GM18858 (cell line): ENCODE results near the gene DHX36.

Experiments used
- ATAC-seq: cut with Tn5 transposase; IDR thresholded peaks from one replicate; pipeline ENCODE4 v1.9.1; 2021; ENCODE audit not compliant: unreplicated experiment

The DHX36 gene

GRCh38 chr3:154323891-154324738 lies at the start of gene DHX36:
Gene DHX36, minus strand, starts transcription at chr3:154324487. Its CDS starts 71 bp downstream, at chr3:154324416.
- peak; percentile 91 for ATAC-seq

DNA sequence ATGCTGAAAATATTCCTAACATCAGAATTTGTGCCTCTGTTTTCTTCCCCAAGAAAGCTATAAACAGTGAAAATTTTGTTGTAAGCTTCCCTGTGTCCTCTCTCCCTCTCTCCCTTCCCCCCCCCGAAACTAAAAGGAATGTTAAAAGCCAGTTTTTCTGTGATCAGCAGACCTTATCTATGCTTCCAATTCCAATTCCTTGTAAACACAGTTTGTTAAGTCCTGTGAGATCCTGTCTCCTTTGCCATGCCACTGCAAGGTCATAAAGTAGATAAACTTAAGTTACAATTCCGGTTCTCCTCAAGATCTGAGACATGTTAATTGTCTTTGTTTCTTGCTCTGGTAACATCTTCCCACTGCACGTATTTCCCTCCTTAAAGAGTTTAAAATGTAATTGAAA lies 42.9 kb upstream of the DHX36 start:
- no peak for ATAC-seq

DNA sequence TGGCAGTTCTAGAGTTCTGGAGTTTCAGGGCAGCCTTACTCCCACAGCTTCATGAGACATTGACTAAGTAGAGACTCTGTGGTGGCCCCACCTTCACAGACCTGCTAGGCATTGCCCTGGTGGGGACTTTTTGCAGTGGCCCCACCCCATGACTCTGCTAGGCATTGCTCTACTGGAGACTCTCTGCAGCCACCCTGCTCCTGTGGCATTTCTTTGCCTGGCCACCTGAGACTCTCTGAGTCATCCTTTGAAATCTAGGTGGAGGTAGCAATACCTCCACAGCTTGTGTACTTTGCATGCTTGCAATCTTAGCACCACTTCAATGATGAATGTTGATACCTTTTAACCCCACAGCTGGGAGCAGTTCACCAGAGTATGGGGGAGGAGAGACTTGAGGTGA lies 40.6 kb upstream of the DHX36 start:
- ATAC-seq: no peak

DNA sequence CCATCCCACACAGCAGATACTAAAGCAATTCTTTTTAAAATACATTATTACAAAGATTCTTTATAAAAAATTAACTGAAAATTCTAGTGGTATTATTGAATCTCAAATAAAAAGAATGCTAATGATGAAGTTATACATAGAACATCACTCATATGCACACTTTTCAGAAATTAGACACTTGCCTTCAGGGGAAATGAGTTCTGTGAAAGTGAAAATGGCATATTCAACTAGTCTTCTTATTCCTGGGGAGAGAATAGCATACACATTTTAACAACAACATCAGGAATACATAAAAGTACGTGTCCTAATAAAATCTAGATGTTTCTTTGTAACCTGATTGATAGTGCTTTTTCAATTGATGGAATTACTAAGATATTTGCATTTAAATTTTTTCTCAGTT lies 36.8 kb upstream of the DHX36 start:
- ATAC-seq: no peak

- no peak for ATAC-seq
Observed at GRCh38 chr3:154356009-154356408, 31.7 kb upstream of the DHX36 start.

DNA sequence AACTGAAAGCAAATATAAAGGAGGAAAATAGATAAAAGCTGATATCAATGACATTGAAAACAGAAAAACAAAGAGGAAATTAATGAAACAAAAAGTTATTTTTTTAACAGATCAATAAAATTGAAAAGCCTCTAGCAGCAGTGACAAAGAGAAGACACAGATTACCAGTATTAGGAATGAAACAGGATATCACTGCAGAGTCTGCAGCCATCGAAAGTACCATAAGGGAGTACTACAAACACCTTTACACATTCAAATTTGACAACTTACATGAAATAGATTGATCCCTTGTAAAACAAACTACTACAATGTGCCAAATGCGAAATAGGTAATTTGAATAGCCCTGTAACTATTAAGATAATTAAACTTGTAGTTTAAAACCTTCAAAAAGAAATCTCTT lies 24.9 kb upstream of the DHX36 start:
- ATAC-seq: no peak

DNA sequence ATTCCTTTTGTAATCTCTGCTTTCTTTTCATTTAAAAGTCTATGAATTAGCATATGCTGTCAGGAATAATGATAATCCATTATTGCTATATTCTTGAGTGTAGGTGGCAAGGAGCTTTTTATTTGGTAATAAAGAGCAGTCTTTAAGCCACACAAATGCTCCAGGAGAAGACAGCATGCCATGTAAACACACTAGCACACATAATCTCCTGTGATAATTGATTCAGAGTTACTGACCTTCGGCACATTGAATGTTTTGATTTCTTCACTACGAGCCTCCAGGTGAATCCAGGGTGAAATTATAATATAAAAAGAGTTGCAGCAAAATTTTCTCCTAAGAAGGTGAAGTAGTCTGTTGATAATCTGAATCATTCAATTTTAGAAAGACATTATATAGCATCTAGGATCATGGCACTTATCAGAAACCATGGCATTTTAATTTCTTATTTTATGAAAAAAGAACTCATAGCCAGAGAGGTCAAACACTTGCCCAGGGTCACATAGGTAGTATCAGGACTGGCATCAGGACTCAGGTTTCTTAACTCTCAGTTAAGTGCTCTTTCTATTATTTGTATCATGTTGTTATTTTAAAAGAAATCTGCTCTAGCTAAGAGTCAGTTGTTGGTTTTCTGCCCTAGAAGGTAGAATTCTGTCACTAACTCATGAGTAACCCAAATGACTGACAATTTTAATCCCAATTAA lies 21.3 kb upstream of the DHX36 start:
- no peak for ATAC-seq

- ATAC-seq: no peak
Observed at GRCh38 chr3:154338570-154338969, 14.3 kb upstream of the DHX36 start.

- ATAC-seq: no peak
Observed at GRCh38 chr3:154338008-154338407, 13.7 kb upstream of the DHX36 start.

DNA sequence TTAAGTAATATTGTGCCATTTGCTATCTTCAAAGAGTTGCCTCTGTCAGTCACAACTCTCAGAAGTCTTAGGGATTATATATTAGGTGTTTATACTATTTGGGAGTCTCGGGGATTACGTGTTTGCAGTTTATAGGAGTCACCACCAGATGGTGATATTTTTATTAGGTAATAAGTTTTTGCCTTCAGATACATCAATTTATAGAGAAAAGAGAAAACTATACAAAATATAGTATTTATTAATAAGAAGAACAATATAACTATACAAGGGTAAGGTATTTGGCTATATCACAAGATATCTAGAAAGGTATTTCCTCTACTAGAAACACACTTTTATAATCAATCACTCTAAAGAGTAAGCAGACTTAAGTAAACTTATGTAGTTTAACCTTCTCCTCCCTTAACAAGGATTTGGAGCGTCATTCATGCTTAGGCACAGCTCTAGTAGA lies 10.7 kb upstream of the DHX36 start:
- no peak for ATAC-seq

DNA sequence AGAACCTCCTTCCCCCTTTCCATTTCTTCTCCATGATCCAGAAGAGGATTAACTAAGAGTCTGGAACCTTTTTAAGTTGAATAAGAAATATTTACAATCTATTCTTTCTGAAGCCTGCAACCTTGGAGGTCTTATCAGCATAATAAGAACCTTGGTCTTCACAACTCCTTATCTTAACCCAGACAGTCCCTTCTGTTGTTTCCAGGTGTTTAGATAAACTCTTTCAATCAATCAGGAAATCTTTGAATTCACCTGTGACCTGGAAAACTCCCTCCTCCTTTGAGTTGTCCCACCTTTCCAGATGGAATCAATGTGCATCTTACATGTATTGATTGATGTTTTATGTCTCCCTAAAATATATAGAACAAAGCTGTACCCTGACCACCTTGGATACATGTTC lies 3.6 kb upstream of the DHX36 start:
- ATAC-seq: no peak

DNA sequence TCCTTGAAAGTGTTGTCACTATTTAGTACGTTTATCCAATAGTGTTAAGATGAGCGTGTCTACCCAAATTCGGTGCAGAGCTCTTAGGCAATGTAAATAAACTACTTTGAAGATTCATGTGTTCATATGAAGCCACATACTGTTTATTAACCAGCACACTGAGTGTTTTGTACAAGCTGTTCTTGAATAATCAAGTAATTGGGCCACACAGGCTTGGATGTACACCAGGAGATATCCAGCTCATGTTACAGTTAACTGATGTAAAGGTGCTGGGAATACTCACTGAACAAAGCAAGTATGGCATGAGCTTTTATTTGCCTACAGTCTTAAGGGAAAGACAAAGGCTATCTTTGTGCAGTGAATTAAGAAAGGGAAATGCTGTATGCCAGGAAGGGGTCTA lies 632 bp upstream of the DHX36 start:
- no peak for ATAC-seq

DNA sequence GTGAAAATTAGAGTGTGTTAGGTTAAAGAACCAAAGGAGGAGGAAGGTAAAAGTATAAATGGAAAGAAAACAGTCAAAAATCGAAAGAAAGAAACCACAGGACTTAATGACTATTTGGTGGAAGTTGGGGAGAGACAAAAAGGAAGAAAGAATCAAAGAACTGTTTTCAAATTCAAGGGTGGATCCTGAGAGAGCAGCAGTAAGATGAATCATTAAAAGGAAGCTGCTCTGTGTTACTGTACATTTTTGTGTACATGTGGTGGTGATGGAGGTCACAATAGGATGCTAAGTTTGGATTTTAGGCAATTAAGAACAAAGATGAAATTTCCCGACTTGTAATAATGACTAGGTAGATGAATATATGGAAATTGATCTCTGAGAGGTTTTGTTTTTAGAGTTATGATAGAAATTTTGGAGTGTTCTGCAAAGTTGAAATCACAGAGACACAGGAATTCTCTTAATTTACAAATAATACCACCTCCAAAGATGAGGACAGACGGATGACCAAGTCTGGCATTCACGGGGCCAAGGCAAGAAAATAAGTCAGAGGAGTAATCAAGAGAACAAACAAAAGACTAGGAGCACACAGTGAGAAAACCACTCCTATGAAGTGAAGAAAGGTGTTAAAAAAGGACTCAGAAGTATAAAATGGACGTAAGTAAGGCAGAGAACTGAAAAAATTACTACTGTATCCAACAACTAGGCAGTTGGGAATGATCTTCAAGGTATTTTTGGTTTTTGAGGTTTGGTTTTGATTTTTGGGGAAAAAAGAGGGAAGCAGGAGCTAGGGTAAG lies 7.1 kb downstream of the DHX36 start:
- ATAC-seq: no peak

GRCh38 chr3:154314152-154314551 lies 10.1 kb downstream of the DHX36 start:
- ATAC-seq: no peak

DNA sequence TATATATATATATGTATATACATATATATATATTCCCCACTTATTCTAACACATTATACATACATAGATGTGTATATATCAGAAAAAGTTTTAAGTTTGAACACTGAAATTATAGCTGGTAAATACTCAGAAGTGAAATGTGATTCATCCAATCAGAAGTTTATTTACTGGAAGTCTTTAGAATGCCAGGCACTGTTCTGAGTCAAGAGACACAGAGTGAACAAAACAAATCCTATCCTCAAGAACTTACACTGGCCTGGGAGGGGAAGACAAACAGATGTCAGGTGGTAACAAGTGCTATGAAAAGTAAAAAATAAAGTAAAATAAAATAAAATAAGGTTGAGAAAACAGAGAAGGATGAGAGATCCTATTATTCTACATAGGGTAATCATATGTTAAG lies 13.4 kb downstream of the DHX36 start:
- no peak for ATAC-seq

GRCh38 chr3:154307363-154307762 lies 16.9 kb downstream of the DHX36 start:
- ATAC-seq: no peak

GRCh38 chr3:154304936-154305335 lies 19.4 kb downstream of the DHX36 start:
- ATAC-seq: no peak

- peak; percentile 33 for ATAC-seq
Observed at GRCh38 chr3:154304116-154304786, 20.0 kb downstream of the DHX36 start.

DNA sequence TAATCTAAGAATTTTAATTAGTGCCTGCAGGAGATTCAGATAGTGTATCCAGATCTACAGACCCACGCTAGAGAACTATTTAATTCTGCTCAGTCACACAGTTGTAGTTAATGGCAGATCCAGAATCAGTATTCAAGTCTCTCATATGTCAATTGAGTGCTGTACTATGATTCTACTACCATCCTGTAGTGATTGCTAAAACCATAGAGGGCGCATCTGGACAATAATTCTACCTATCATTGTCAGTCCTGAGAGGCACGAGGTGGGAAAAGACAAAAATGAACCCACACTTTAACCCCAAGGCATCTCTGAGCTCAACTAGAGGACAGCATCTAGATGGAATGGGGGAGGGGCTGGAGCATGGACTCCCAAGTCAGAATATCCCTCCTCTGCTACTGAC lies 22.7 kb downstream of the DHX36 start:
- ATAC-seq: no peak

DNA sequence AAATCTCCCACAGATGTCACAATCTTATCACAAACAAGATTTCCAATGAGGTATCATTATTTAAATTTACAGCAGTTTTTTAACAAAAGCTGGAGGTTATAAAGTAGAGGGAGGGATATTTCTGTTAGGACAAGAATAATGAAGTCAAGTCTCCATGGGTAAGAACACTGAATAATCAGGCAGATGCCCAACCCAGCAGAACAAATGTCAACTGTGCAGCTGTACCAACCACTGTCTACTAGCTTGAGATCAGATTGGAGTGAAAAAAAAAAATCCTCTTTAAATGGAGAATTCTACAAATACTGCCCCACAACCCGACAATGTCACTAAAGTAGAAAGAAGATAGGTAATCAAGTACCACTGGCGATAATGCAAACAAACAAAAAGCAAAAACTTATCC lies 30.3 kb downstream of the DHX36 start:
- no peak for ATAC-seq

GRCh38 chr3:154290187-154290586 lies 34.1 kb downstream of the DHX36 start:
- no peak for ATAC-seq
